NOMO-1 treated with dmso at 0.1 percent for 144 hours (cell line): Measurements from ENCODE around the gene FHIT.

Source experiments
- DNase-seq: peaks from one replicate; lab custom pipeline; 2025; ENCODE audit not compliant: unreplicated experiment; lab: John Stamatoyannopoulos, UW

FHIT gene

GRCh38 chr3:60867200-60867599, 384.1 kb downstream of the FHIT start:
- DNase-seq, result no peak

- peak; percentile 65 for DNase-seq
These were observed 394.8 kb downstream of the FHIT start for GRCh38 chr3:60856257-60857046.

- peak; percentile 30 for DNase-seq
These were observed 396.0 kb downstream of the FHIT start for GRCh38 chr3:60855250-60855649.

GRCh38 chr3:60854791-60855190, 396.5 kb downstream of the FHIT start:
- DNase-seq, result no peak

- no peak for DNase-seq
These were observed 403.5 kb downstream of the FHIT start for GRCh38 chr3:60847791-60848190.

- no peak for DNase-seq
These were observed 407.0 kb downstream of the FHIT start for GRCh38 chr3:60844256-60844655.

GRCh38 chr3:60841355-60841754, 409.9 kb downstream of the FHIT start:
- DNase-seq, result no peak

- DNase-seq, result no peak
These were observed 412.0 kb downstream of the FHIT start for GRCh38 chr3:60839246-60839645.

- no peak for DNase-seq
These were observed 415.5 kb downstream of the FHIT start for GRCh38 chr3:60835796-60836195.

GRCh38 chr3:60829058-60829457, 422.2 kb downstream of the FHIT start:
- DNase-seq, result no peak

- no peak for DNase-seq
These were observed 423.6 kb downstream of the FHIT start for GRCh38 chr3:60827666-60828065.

GRCh38 chr3:60826511-60826910, 424.7 kb downstream of the FHIT start:
- no peak for DNase-seq

GRCh38 chr3:60812502-60812901, 438.8 kb downstream of the FHIT start:
- no peak for DNase-seq

GRCh38 chr3:60810881-60811280, 440.4 kb downstream of the FHIT start:
- no peak for DNase-seq

- no peak for DNase-seq
These were observed 441.2 kb downstream of the FHIT start for GRCh38 chr3:60809857-60810610.

- DNase-seq, result no peak
These were observed 447.8 kb downstream of the FHIT start for GRCh38 chr3:60803216-60804173.

- DNase-seq, result no peak
These were observed 449.9 kb downstream of the FHIT start for GRCh38 chr3:60801307-60801706.

GRCh38 chr3:60798456-60798855, 452.8 kb downstream of the FHIT start:
- DNase-seq, result no peak

- no peak for DNase-seq
These were observed 458.9 kb downstream of the FHIT start for GRCh38 chr3:60792249-60792852.

GRCh38 chr3:60788185-60788584, 463.1 kb downstream of the FHIT start:
- DNase-seq, result no peak

- no peak for DNase-seq
These were observed 469.3 kb downstream of the FHIT start for GRCh38 chr3:60781935-60782334.
